Occipital lobe (tissue), 2 donors: ENCODE measurements around the gene ACVR1B. TPM values are rescaled to one million over a fixed set of nuclear protein-coding genes. Genes with fewer than 3 reads are reported as not detected.

Experiments
- DNase-seq: peaks from one replicate; lab custom pipeline; 2025; lab: John Stamatoyannopoulos, UW
- total RNA-seq: library from RNA; depleted of rRNA; stranded (reverse); fragments of >200 nt; gene quantifications from one replicate; pipeline ENCODE4 v1.2.3, GENCODE V29; 2014

Gene ACVR1B
- total RNA-seq, 1 donor from 2014 or later: 43.2 TPM

- DNase-seq: no peak
These were observed 69.2 kb downstream of the ACVR1B start for GRCh38 chr12:52020539-52021336.

GRCh38 chr12:52022841-52023181, 71.3 kb downstream of the ACVR1B start:
- DNase-seq: no peak

- peak; percentile 71 for DNase-seq
These were observed 71.9 kb downstream of the ACVR1B start for GRCh38 chr12:52023182-52023975.

GRCh38 chr12:52023976-52024688, 72.6 kb downstream of the ACVR1B start:
- DNase-seq: no peak

- DNase-seq: no peak
These were observed 73.3 kb downstream of the ACVR1B start for GRCh38 chr12:52024845-52025230.

GRCh38 chr12:52026263-52026662, 74.8 kb downstream of the ACVR1B start:
- DNase-seq: no peak

- no peak for DNase-seq
These were observed 75.8 kb downstream of the ACVR1B start for GRCh38 chr12:52027085-52027843.

GRCh38 chr12:52029685-52030084, 78.2 kb downstream of the ACVR1B start:
- no peak for DNase-seq

- peak; percentile 44 for DNase-seq
These were observed 80.9 kb downstream of the ACVR1B start for GRCh38 chr12:52032446-52032803.

- DNase-seq: peak; percentile 95
These were observed 81.4 kb downstream of the ACVR1B start for GRCh38 chr12:52032804-52033445.

- no peak for DNase-seq
These were observed 82.1 kb downstream of the ACVR1B start for GRCh38 chr12:52033446-52034140.

GRCh38 chr12:52035190-52035589, 83.7 kb downstream of the ACVR1B start:
- DNase-seq: no peak

GRCh38 chr12:52035926-52036325, 84.4 kb downstream of the ACVR1B start:
- no peak for DNase-seq

- DNase-seq: peak; percentile 49
These were observed 85.2 kb downstream of the ACVR1B start for GRCh38 chr12:52036587-52037171.

- DNase-seq: no peak
These were observed 85.9 kb downstream of the ACVR1B start for GRCh38 chr12:52037248-52037861.

GRCh38 chr12:52038447-52038846, 86.9 kb downstream of the ACVR1B start:
- no peak for DNase-seq

GRCh38 chr12:52041035-52041434, 89.5 kb downstream of the ACVR1B start:
- DNase-seq: no peak

GRCh38 chr12:52041695-52042123, 90.2 kb downstream of the ACVR1B start:
- DNase-seq: no peak

- no peak for DNase-seq
These were observed 91.3 kb downstream of the ACVR1B start for GRCh38 chr12:52042706-52043385.
